Esophagus muscularis mucosa (tissue), 4 donors: ENCODE results near the gene DPYSL4.

Experiments
- EP300 ChIP-seq: sonication (generic); formaldehyde crosslinking; IDR thresholded peaks from one replicate; pipeline ENCODE4 v1.6.1; 2017; ENCODE audit warnings: antibody characterized with exemption
- POLR2A ChIP-seq: fragments of 450-650 bp; IDR thresholded peaks from one replicate; pipeline ENCODE4 v1.6.1; 2017; ENCODE audit warnings: antibody characterized with exemption, moderate library complexity, mild to moderate bottlenecking, low read depth
- TF ChIP-seq, protein P1 (sequence below), 3 experiments: fragments of 200-600 bp in 2 of 3; fragments of 450-650 bp in 1 of 3; sonication (generic) in 2 of 3; IDR thresholded peaks; one replicate each; pipeline ENCODE4 v1.5.1; 2017 to 2019; ENCODE audit warnings: antibody characterized with exemption in 3 of 3, mild to moderate bottlenecking in 2 of 3, moderate library complexity in 1 of 3

GRCh38 chr10:132250481-132251475, 64.0 kb downstream of the DPYSL4 start:
- TF ChIP-seq, protein P1, sequence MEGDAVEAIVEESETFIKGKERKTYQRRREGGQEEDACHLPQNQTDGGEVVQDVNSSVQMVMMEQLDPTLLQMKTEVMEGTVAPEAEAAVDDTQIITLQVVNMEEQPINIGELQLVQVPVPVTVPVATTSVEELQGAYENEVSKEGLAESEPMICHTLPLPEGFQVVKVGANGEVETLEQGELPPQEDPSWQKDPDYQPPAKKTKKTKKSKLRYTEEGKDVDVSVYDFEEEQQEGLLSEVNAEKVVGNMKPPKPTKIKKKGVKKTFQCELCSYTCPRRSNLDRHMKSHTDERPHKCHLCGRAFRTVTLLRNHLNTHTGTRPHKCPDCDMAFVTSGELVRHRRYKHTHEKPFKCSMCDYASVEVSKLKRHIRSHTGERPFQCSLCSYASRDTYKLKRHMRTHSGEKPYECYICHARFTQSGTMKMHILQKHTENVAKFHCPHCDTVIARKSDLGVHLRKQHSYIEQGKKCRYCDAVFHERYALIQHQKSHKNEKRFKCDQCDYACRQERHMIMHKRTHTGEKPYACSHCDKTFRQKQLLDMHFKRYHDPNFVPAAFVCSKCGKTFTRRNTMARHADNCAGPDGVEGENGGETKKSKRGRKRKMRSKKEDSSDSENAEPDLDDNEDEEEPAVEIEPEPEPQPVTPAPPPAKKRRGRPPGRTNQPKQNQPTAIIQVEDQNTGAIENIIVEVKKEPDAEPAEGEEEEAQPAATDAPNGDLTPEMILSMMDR (IDR thresholded peaks at IDR 0.05), result no peak
- TF ChIP-seq EP300, result no peak
- no peak for TF ChIP-seq POLR2A
